ENCODE measurements around the gene STOML1. TPM values are rescaled to one million over a fixed set of nuclear protein-coding genes. Genes with fewer than 3 reads are reported as not detected.
"Not testable (repeated sequence)": the region's sequence is repeated elsewhere in the genome, so short reads cannot be mapped to it uniquely, and the experiment has no call there.

STOML1 gene
- total and polyA plus RNA-seq, 3 donors from 2014 or later, result 18.2 to 25.6 (median 20.1) TPM

DNA sequence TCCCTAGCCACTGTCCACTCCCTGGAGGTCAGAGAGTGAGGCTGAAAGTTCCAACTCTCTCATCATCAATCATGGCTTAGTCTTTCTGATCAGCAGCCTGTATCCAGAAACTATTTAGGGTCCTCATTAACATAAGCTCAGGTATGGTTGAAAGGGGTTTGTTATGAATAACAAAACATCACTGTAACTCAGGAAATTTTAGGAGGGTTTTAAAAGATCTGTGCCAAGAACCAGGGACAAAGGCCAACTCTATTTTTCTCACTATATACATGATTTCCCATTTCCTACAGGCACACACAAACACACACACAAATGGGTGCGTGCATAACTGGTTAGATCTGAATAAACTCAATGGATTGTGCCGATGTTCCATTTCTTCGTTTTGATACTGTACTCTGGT lies 23.6 kb downstream of the STOML1 start:
- TF ChIP-seq POLR2A (IDR thresholded peaks at IDR 0.05), result no peak
- TF ChIP-seq, protein P1, sequence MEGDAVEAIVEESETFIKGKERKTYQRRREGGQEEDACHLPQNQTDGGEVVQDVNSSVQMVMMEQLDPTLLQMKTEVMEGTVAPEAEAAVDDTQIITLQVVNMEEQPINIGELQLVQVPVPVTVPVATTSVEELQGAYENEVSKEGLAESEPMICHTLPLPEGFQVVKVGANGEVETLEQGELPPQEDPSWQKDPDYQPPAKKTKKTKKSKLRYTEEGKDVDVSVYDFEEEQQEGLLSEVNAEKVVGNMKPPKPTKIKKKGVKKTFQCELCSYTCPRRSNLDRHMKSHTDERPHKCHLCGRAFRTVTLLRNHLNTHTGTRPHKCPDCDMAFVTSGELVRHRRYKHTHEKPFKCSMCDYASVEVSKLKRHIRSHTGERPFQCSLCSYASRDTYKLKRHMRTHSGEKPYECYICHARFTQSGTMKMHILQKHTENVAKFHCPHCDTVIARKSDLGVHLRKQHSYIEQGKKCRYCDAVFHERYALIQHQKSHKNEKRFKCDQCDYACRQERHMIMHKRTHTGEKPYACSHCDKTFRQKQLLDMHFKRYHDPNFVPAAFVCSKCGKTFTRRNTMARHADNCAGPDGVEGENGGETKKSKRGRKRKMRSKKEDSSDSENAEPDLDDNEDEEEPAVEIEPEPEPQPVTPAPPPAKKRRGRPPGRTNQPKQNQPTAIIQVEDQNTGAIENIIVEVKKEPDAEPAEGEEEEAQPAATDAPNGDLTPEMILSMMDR (IDR thresholded peaks at IDR 0.05), result no peak
- Histone ChIP-seq H3K27ac (no peak overlapping the region), H3K4me3 (no peak overlapping the region), H3K4me1 (peaks cover 5% of the 10 kb centered on the region), H3K36me3 (ENCODE audit: low read depth, missing control alignments) (no peaks in the 10 kb centered on the region), H3K27me3 (no peaks in the 10 kb centered on the region), H3K9me3 (no peaks in the 10 kb centered on the region)
- WGBS, 2 donors, result 88 to 92% methylated on average over 3 of the region's 3 CpGs
- DNase-seq, result no peak
- intact Hi-C loops (cut with DNase I; ENCODE audit: low total_unique reads), result no loop called here

DNA sequence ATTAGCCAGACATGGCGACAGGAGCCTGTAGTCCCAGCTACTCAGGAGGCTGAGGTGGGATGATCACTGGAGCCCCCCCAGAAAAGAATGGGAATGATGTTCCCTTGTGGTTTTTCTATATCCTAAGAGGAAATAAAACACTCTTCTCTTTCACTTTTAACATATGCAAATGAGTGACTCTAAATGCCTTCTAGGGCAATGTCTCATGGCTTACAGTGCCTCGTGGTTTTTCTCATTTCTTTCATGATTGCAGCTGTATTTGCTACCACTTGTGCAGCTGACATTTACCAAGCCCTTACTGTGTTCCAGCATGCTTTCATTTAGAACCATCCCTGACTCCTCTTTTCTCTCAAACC lies 26.4 kb downstream of the STOML1 start:
- Histone ChIP-seq H3K36me3 (ENCODE audit: low read depth, missing control alignments) (no peaks in the 10 kb centered on the region), H3K9me3 (no peaks in the 10 kb centered on the region), H3K27ac (no peak overlapping the region), H3K4me1 (peaks cover 5% of the 10 kb centered on the region), H3K4me3 (no peak overlapping the region), H3K27me3 (no peaks in the 10 kb centered on the region)
- TF ChIP-seq, protein P1 (IDR thresholded peaks at IDR 0.05), result no peak
- no peak for TF ChIP-seq POLR2A (IDR thresholded peaks at IDR 0.05)
- intact Hi-C loops (cut with DNase I; ENCODE audit: low total_unique reads), result no loop called here
- DNase-seq, result no peak
- 46 to 63% methylated on average over 2 of the region's 2 CpGs for WGBS, 2 donors

DNA sequence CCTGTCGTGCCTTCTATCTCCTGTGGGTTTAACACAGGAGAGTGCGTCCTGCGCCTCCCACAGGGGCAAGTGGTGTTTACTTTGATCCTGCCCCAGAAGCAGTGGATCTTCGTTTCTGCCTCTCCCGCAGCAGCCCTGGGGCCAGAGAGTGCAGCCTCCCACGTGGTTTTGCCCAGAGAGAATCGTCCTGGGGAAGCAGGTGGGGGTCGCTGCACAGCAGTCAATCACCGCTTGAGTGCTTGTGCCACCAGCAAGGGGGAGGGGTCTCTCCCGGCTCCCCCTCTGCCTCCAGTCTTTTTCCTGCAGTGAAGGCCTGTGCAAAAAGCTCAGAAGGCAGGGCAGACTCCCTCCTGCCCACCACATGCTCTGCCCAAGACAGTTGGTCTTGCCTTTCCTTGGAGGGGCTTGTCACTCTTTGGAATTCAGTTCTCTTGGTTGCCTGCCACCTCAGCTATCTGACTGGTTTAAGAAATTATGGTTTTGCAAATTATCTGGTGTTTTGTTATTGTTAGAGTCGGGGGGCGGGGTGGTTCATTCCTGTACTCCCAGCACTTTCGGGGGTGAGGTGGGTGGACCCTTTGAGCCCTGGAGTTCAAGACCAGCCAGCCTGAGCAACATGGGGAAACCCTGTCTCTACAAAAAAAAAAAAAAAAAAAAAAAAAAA lies 26.9 kb downstream of the STOML1 start:
- intact Hi-C loops (cut with DNase I; ENCODE audit: low total_unique reads), result no loop called here
- H3K9me3 ChIP-seq, result no peaks in the 10 kb centered on the region
- peaks cover 5% of the 10 kb centered on the region for H3K4me1 ChIP-seq
- no peak for DNase-seq
- 41% methylated on average over 7 to 13 of the region's 13 CpGs for WGBS, 2 donors
- no peaks in the 10 kb centered on the region for H3K27me3 ChIP-seq
- TF ChIP-seq, protein P1 (IDR thresholded peaks at IDR 0.05), result peak in 1 of 3 experiments; percentile 6
- no peak for TF ChIP-seq POLR2A (IDR thresholded peaks at IDR 0.05)
- H3K27ac ChIP-seq, result no peak overlapping the region
- peak overlapping the region in 1 of 2 donors; percentile 31 for H3K4me3 ChIP-seq
- H3K36me3 ChIP-seq (ENCODE audit: low read depth, missing control alignments), result no peaks in the 10 kb centered on the region

DNA sequence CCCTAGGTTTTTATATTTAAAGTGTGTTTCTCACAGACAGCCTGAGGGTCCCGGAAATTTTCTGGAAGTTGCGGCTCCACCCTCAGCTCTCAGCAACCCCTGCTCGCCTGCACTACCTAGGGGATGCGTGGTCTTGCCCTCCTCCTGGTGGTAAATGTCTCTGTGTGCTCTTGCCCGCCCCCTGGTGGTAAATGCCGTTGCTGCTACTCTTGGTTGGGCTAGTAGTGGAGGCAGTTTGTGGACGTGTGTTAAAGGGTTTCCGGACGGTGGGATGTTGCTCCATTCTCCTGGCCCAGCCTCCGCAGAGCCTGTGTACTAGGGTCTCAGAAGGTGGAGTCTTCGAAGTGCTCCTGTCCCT lies 27.4 kb downstream of the STOML1 start:
- Histone ChIP-seq H3K4me1 (peaks cover 5% of the 10 kb centered on the region), H3K9me3 (no peaks in the 10 kb centered on the region), H3K27me3 (no peaks in the 10 kb centered on the region), H3K27ac (no peak overlapping the region), H3K36me3 (ENCODE audit: low read depth, missing control alignments) (no peaks in the 10 kb centered on the region), H3K4me3 (peak overlapping the region in 1 of 2 donors; percentile 31)
- peak; percentile 92 for DNase-seq
- intact Hi-C loops (cut with DNase I; ENCODE audit: low total_unique reads), result no loop called here
- 11 to 12% methylated on average over 7 to 11 of the region's 11 CpGs for WGBS, 2 donors
- TF ChIP-seq, protein P1 (IDR thresholded peaks at IDR 0.05), result peak; percentile 90 to 98 (median 92)
- no peak for TF ChIP-seq POLR2A (IDR thresholded peaks at IDR 0.05)

DNA sequence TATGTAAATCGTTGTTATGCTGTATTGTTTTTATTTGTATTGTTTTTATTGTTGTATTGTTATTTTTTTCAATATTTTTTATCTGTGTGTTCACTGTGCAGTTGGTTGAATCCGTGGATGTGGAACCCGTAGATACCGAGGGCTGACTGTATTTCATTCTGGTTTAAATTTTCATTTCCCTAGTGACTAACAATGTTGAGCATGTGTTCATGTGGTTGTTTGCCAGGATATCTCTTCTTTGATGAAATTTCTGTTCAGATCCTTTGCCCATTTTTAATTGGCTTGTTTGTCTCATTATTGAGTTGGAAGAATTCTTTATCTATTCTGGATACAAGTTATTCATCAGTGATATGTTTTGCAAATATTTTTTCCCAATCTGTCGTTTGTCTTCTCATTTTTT lies 29.7 kb downstream of the STOML1 start:
- H3K4me3 ChIP-seq, result no peak overlapping the region
- H3K27ac ChIP-seq, result no peak overlapping the region
- H3K36me3 ChIP-seq (ENCODE audit: low read depth, missing control alignments), result no peaks in the 10 kb centered on the region
- no peak for DNase-seq
- no peaks in the 10 kb centered on the region for H3K9me3 ChIP-seq
- no peak for TF ChIP-seq POLR2A (IDR thresholded peaks at IDR 0.05)
- TF ChIP-seq, protein P1 (IDR thresholded peaks at IDR 0.05), result no peak
- intact Hi-C loops (cut with DNase I; ENCODE audit: low total_unique reads), result no loop called here
- H3K4me1 ChIP-seq, result peaks cover 5% of the 10 kb centered on the region
- 76 to 87% methylated on average over 5 of the region's 5 CpGs for WGBS, 2 donors
- H3K27me3 ChIP-seq, result no peaks in the 10 kb centered on the region

DNA sequence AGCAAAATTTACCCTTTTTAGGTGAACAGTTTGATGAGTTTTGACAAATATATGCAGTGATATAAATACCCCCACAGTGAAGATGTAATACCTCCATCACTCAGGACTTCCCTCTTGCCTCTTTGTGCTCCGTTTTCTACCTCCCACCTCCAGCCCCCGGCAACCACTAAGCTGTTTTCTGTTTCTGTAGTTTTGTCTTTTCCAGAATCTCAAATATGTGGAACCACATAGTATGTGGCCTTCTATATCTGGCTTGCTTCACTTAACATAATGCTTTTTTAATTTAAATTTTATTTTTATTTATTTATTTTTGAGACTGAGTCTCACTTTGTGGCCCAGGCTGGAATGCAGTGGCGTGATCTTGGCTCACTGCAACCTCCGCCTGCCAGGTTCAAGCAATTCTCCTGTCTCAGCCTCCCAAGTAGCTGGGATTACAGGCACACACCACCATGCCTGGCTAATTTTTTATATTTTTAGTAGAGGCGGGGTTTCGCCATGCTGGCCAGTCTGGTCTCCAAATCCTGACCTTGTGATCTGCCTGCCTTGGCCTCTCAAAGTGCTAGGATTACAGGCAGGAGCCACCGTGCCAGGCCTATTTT lies 31.5 kb downstream of the STOML1 start:
- DNase-seq; H3K36me3 ChIP-seq (ENCODE audit: low read depth, missing control alignments); H3K27me3 ChIP-seq; H3K9me3 ChIP-seq; H3K27ac ChIP-seq; H3K4me3 ChIP-seq; intact Hi-C loops (cut with DNase I; ENCODE audit: low total_unique reads); H3K4me1 ChIP-seq: not testable (repeated sequence)
- WGBS, 2 donors, result 83 to 96% methylated on average over 7 of the region's 7 CpGs
